ENCODE measurements around the gene DEAF1. TPM values are rescaled to one million over a fixed set of nuclear protein-coding genes. Genes with fewer than 3 reads are reported as not detected.
A peak's percentile ranks its signal among the peaks of the same experiment; 100 is the strongest.

The DEAF1 gene
- total and polyA plus RNA-seq, 2 experiments from 2014 or later: 42.6 to 47.8 TPM

DNA sequence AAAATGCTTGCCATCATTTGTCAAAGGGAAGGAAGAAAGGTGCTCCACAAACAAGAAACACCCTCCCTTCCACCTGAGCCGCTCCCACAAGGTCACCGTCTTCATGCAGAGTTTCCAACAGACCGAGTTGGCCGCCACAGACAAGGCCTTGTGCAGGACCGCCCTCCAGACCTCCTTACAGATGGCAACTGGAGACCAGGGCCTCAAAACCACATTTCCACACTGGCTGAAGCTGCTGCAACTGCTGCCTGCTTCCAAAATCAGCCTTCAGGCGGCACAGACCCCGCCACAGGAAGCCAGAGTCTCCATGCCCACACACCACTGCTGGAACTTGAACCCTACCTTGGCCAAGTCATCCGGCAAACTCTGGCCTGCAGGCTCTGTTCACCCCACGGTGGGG lies 6.3 kb downstream of the DEAF1 start:
- H3K27ac ChIP-seq (ENCODE audit: low read depth): peak overlapping the region; percentile 32; the same call in 1 of the 2 replicates
- no peak for DNase-seq (ENCODE audit: low spot score)
- H3K4me1 Mint-ChIP-seq: peaks cover 30% of the 10 kb centered on the region
- no peak overlapping the region for H3K27ac Mint-ChIP-seq
- H3K9me2 ChIP-seq (ENCODE audit: insufficient read depth): no peaks in the 10 kb centered on the region
- TF ChIP-seq CTCF (conservative IDR thresholded peaks at IDR 0.05; ENCODE audit: low read depth in 2 of 2): no peak
- no peak overlapping the region for H3K4me3 ChIP-seq
- peaks cover 64% of the 10 kb centered on the region for H3K36me3 Mint-ChIP-seq (ENCODE audit: low read depth)
- peaks cover 8% of the 10 kb centered on the region; the same call in 1 of the 2 replicates for H4K20me1 ChIP-seq (replicated peaks; ENCODE audit: insufficient read depth)
- peaks cover 19% of the 10 kb centered on the region for H3F3A ChIP-seq (replicated peaks; ENCODE audit: low read depth)
- no peak overlapping the region for H3K4me3 Mint-ChIP-seq
- H3K27me3 Mint-ChIP-seq (ENCODE audit: insufficient read depth, low read depth, poor library complexity): peaks cover 14% of the 10 kb centered on the region
- H3K27me3 ChIP-seq (ENCODE audit: insufficient read depth): no peaks in the 10 kb centered on the region
- peaks cover 38% of the 10 kb centered on the region for H3K79me2 ChIP-seq (replicated peaks; ENCODE audit: insufficient read depth)
- ATAC-seq: no peak
- H3K4me1 ChIP-seq (ENCODE audit: insufficient read depth): peaks cover 18% of the 10 kb centered on the region
- no peak overlapping the region for H3K4me2 ChIP-seq
- peaks cover 4% of the 10 kb centered on the region; the same call in 2 of the 3 replicates for H3K9me3 Mint-ChIP-seq
- peaks cover 9% of the 10 kb centered on the region; the same call in 1 of the 2 replicates for H3K36me3 ChIP-seq (ENCODE audit: insufficient read depth)
- no peak overlapping the region for H2AFZ ChIP-seq

GRCh38 chr11:687751-688150 lies 7.3 kb downstream of the DEAF1 start:
- peaks cover 29% of the 10 kb centered on the region for H3K79me2 ChIP-seq (replicated peaks; ENCODE audit: insufficient read depth)
- Mint-ChIP-seq H3K4me1 (peaks cover 29% of the 10 kb centered on the region), H3K36me3 (ENCODE audit: low read depth) (peaks cover 70% of the 10 kb centered on the region), H3K4me3 (no peak overlapping the region), H3K27me3 (ENCODE audit: insufficient read depth, low read depth, poor library complexity) (peaks cover 6% of the 10 kb centered on the region), H3K27ac (no peak overlapping the region), H3K9me3 (no peaks in the 10 kb centered on the region)
- H3K4me3 ChIP-seq: no peak overlapping the region
- H3K36me3 ChIP-seq (ENCODE audit: insufficient read depth): peaks cover 9% of the 10 kb centered on the region; the same call in 1 of the 2 replicates
- no peak overlapping the region for H3K27ac ChIP-seq (ENCODE audit: low read depth)
- DNase-seq (ENCODE audit: low spot score) (no peak), ATAC-seq (no peak)
- H2AFZ ChIP-seq: no peak overlapping the region
- H3K27me3 ChIP-seq (ENCODE audit: insufficient read depth): no peaks in the 10 kb centered on the region
- peaks cover 16% of the 10 kb centered on the region for H3K4me1 ChIP-seq (ENCODE audit: insufficient read depth)
- H3F3A ChIP-seq (replicated peaks; ENCODE audit: low read depth): peaks cover 19% of the 10 kb centered on the region
- H4K20me1 ChIP-seq (replicated peaks; ENCODE audit: insufficient read depth): 0 out of 2 replicates have a peak, but pooled peaks cover 8% of the 10 kb centered on the region
- TF ChIP-seq ETS1 (IDR thresholded peaks at IDR 0.05): no peak
- TF ChIP-seq POLR2AphosphoS5 (IDR thresholded peaks at IDR 0.05; ENCODE audit: low read depth): no peak
- no peak for TF ChIP-seq JUNB (IDR thresholded peaks at IDR 0.05; ENCODE audit: unreplicated experiment)
- no peak for TF ChIP-seq NANOG (IDR thresholded peaks at IDR 0.05; ENCODE audit: borderline replicate concordance)
- TF ChIP-seq EZH2phosphoT487 (IDR thresholded peaks at IDR 0.05; ENCODE audit: unreplicated experiment): no peak
- no peak for TF ChIP-seq CTCF (conservative IDR thresholded peaks at IDR 0.05; ENCODE audit: low read depth in 2 of 2)
- no peak for TF ChIP-seq EZH2 (IDR thresholded peaks at IDR 0.05; ENCODE audit: low read depth, unreplicated experiment)
- no peak for TF ChIP-seq CREB1 (CRISPR knock-in tag; IDR thresholded peaks at IDR 0.05; ENCODE audit: low read depth)
- TF ChIP-seq ZNF114 (CRISPR knock-in tag; IDR thresholded peaks at IDR 0.05): no peak
- TF ChIP-seq, protein P1, sequence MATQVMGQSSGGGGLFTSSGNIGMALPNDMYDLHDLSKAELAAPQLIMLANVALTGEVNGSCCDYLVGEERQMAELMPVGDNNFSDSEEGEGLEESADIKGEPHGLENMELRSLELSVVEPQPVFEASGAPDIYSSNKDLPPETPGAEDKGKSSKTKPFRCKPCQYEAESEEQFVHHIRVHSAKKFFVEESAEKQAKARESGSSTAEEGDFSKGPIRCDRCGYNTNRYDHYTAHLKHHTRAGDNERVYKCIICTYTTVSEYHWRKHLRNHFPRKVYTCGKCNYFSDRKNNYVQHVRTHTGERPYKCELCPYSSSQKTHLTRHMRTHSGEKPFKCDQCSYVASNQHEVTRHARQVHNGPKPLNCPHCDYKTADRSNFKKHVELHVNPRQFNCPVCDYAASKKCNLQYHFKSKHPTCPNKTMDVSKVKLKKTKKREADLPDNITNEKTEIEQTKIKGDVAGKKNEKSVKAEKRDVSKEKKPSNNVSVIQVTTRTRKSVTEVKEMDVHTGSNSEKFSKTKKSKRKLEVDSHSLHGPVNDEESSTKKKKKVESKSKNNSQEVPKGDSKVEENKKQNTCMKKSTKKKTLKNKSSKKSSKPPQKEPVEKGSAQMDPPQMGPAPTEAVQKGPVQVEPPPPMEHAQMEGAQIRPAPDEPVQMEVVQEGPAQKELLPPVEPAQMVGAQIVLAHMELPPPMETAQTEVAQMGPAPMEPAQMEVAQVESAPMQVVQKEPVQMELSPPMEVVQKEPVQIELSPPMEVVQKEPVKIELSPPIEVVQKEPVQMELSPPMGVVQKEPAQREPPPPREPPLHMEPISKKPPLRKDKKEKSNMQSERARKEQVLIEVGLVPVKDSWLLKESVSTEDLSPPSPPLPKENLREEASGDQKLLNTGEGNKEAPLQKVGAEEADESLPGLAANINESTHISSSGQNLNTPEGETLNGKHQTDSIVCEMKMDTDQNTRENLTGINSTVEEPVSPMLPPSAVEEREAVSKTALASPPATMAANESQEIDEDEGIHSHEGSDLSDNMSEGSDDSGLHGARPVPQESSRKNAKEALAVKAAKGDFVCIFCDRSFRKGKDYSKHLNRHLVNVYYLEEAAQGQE (IDR thresholded peaks at IDR 0.05; ENCODE audit: unreplicated experiment): no peak
- TF ChIP-seq STAT1 (IDR thresholded peaks at IDR 0.05; ENCODE audit: unreplicated experiment): no peak
- no peak for TF ChIP-seq ZNF331 (CRISPR knock-in tag; IDR thresholded peaks at IDR 0.05; ENCODE audit: low read depth)
- H3K4me2 ChIP-seq: no peak overlapping the region
- no peaks in the 10 kb centered on the region for H3K9me2 ChIP-seq (ENCODE audit: insufficient read depth)

All from GM23338 (cell line).